Pancreas (tissue), 10 donors: ENCODE results near the gene TAS1R3. TPM values are rescaled to one million over a fixed set of nuclear protein-coding genes. Genes with fewer than 3 reads are reported as not detected.

Experiments
- ATAC-seq, 4 donors: fragments of 200-7000 bp; cut with Tn5 transposase; one replicate each; pipeline versions ENCODE4 v1.8.0 to v1.9.1; 2020; ENCODE audit warnings: mild to moderate bottlenecking in 4 of 4, moderate library complexity in 4 of 4
- DNase-seq, 6 donors: peaks; one replicate each; pipeline ENCODE4 v3.0.0-alpha.2; 2020
- FAIRE-seq: peaks from 2 replicates; lab custom pipeline; 2012; peaks lifted over from hg19 to GRCh38; lab: Jason Lieb, UNC
- H3K27ac ChIP-seq, 4 donors: fragments of 200-600 bp; sonication (generic); 1 replicate in 3 of 4; 2 replicates in 1 of 4; pipeline versions ENCODE4 v1.5.0 to v1.8.0; 2020
- H3K27me3 ChIP-seq, 4 donors: fragments of 200-600 bp; one replicate each; pipeline ENCODE4 v1.8.0; 2021
- H3K36me3 ChIP-seq, 3 donors: fragments of 200-600 bp; sonication (generic) in 1 of 3; one replicate each; pipeline versions ENCODE4 v1.5.0 to v1.8.0; 2020 to 2021
- H3K4me1 ChIP-seq, 3 donors: fragments of 200-600 bp; one replicate each; pipeline ENCODE4 v1.8.0; 2021
- H3K4me3 ChIP-seq, 4 donors: fragments of 200-600 bp; sonication (generic) in 2 of 4; one replicate each; pipeline versions ENCODE4 v1.5.0 to v1.8.0; 2020 to 2021
- H3K9me3 ChIP-seq, 4 donors: fragments of 200-600 bp; one replicate each; pipeline ENCODE4 v1.8.0; 2021
- WGBS, 2 donors: extraction: QIAGEN DNeasy Blood & Tissue Kit; methylation state at CpG; one replicate each; pipeline ENCODE4 v1.1.7; 2013; 5-methylcytosine and 5-hydroxymethylcytosine counted together
- intact Hi-C, 3 donors: fragments of 100-400 bp; cut with DNase I; formaldehyde crosslinking; loops; one replicate each; pipeline versions ENCODE4 v1.11.1 to v1.14.2; 2022
- polyA plus RNA-seq, 2 donors: library from polyadenylated mRNA; stranded (reverse); fragments of 200-250 nt; gene quantifications; one replicate each; pipeline ENCODE4 v1.2.3, GENCODE V29; 2013
- total RNA-seq, 6 donors: library from RNA; stranded (reverse); fragmentation: NEBNext Ultra II Directional in 4 of 6; extraction: Animal tissue kit (Norgen Biotek cat#: 25700) in 4 of 6; gene quantifications; one replicate each; pipeline versions ENCODE4 v1.2.1 to v1.2.4, GENCODE V29; 2021 to 2023
- TF ChIP-seq, protein P1 (sequence below), 4 donors: fragments of 200-600 bp; sonication (generic) in 3 of 4; IDR thresholded peaks; one replicate each; pipeline versions ENCODE4 v1.5.0 to v1.8.0; 2021; ENCODE audit warnings: antibody characterized with exemption in 4 of 4
- donor health status: healthy with polysubstance abuse.
- donor health status: DM: no; HTN: no; CAD: no; lungs with moderate emphysema.
- donor health status: DM: no; HTN: no; CAD: no.
- donor health status: control.
- donor health status: control.
- donor health status: Bipolar disorder and iron deficiency.
- donor health status: DM: yes; HTN: yes; CAD: no.
- donor health status: DM: no; HTN: no; CAD: no.
- donor health status: DM: no; HTN: no; CAD: no.
- donor health status: DM: yes; HTN: yes; CAD: no.

TAS1R3 gene
- total and polyA plus RNA-seq, 8 donors, result 0.04 to 0.41 (median 0.12) TPM

DNA sequence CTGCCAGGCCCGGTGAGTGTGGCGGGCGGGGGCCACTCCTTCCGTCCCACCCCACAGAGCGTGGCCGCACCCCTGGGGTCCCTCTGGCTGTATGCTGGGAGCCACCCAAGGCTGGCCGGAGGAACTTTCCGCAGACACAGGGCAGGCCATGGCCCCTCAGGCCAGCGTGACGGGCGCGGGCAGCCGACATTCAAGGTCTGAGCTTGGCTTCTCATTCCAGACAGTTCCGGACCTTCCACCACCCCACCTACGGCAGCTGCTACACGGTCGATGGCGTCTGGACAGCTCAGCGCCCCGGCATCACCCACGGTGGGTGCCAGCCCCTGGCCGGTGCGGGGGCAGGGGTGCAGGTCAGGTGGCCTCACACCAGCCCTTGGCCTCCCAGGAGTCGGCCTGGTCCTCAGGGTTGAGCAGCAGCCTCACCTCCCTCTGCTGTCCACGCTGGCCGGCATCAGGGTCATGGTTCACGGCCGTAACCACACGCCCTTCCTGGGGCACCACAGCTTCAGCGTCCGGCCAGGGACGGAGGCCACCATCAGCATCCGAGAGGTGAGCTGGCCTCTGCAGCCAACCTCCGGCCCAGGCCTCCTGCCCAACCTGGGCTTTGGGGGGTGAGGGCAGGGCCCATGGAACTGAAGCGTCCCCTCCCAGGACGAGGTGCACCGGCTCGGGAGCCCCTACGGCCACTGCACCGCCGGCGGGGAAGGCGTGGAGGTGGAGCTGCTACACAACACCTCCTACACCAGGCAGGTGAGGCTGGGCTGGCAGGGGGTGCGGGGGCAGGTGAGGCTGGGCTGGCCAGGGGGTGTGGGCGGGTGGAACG lies 43.6 kb upstream of the TAS1R3 start:
- WGBS, 2 donors, result 66 to 68% methylated on average over 44 to 46 of the region's 46 CpGs
- Histone ChIP-seq H3K4me3 (no peak overlapping the region), H3K27ac (no peak overlapping the region), H3K9me3 (no peaks in the 10 kb centered on the region), H3K36me3 (no peaks in the 10 kb centered on the region), H3K27me3 (peaks cover 0 to 4% (median 0%) of the 10 kb centered on the region in 4 donors), H3K4me1 (no peaks in the 10 kb centered on the region)
- DNase-seq (peak in 3 of 6 donors; percentile 31 to 81 (median 60)), FAIRE-seq (no peak), ATAC-seq (no peak)
- TF ChIP-seq, protein P1, sequence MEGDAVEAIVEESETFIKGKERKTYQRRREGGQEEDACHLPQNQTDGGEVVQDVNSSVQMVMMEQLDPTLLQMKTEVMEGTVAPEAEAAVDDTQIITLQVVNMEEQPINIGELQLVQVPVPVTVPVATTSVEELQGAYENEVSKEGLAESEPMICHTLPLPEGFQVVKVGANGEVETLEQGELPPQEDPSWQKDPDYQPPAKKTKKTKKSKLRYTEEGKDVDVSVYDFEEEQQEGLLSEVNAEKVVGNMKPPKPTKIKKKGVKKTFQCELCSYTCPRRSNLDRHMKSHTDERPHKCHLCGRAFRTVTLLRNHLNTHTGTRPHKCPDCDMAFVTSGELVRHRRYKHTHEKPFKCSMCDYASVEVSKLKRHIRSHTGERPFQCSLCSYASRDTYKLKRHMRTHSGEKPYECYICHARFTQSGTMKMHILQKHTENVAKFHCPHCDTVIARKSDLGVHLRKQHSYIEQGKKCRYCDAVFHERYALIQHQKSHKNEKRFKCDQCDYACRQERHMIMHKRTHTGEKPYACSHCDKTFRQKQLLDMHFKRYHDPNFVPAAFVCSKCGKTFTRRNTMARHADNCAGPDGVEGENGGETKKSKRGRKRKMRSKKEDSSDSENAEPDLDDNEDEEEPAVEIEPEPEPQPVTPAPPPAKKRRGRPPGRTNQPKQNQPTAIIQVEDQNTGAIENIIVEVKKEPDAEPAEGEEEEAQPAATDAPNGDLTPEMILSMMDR (IDR thresholded peaks at IDR 0.05), result no peak
- intact Hi-C loops, result loop anchor here in 1 of 3 donors (10.0 kb wide), 1 partner anchor 303 kb away; the partner anchor contains the start of gene PERM1

DNA sequence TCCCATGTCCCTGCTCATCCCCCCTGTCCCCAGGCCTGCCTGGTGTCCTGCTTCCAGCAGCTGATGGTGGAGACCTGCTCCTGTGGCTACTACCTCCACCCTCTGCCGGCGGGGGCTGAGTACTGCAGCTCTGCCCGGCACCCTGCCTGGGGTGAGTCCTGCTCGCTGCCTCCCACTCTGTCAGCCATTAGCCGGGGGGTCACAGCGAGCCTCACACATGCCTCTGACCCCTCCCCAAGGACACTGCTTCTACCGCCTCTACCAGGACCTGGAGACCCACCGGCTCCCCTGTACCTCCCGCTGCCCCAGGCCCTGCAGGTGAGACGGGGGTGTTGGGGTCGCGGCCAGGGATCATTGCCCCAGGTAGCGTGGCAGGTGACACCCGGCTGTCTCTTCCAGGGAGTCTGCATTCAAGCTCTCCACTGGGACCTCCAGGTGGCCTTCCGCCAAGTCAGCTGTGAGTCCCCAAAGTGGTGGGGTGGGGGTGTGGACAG lies 40.8 kb upstream of the TAS1R3 start:
- H3K4me3 ChIP-seq, result no peak overlapping the region
- ATAC-seq (peak; percentile 49 to 80 (median 76)), FAIRE-seq (no peak), DNase-seq (peak; percentile 56 to 94 (median 82))
- no peak overlapping the region for H3K27ac ChIP-seq
- peaks cover 0 to 4% (median 0%) of the 10 kb centered on the region in 4 donors for H3K27me3 ChIP-seq
- H3K9me3 ChIP-seq, result no peaks in the 10 kb centered on the region
- WGBS, 2 donors, result 43 to 46% methylated on average over 15 of the region's 15 CpGs
- intact Hi-C loops, result loop anchor here (5.0 to 10.0 kb wide), 3 partner anchors 165 to 255 kb away; no protein-coding TSS in a partner anchor
- no peaks in the 10 kb centered on the region for H3K36me3 ChIP-seq
- TF ChIP-seq, protein P1 (IDR thresholded peaks at IDR 0.05), result peak; percentile 65 to 69 (median 66)
- no peaks in the 10 kb centered on the region for H3K4me1 ChIP-seq

DNA sequence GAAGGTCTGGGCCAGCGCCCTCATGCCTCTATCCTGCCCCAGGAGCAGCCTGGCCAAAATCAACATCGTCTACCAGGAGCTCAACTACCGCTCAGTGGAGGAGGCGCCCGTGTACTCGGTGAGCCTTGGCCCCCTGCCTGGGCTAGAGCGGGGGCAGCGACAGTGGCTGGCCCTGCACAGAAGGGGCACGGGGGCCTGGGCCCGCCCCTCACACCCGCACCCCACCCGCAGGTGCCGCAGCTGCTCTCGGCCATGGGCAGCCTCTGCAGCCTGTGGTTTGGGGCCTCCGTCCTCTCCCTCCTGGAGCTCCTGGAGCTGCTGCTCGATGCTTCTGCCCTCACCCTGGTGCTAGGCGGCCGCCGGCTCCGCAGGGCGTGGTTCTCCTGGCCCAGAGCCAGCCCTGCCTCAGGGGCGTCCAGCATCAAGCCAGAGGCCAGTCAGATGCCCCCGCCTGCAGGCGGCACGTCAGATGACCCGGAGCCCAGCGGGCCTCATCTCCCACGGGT lies 40.0 kb upstream of the TAS1R3 start:
- Histone ChIP-seq H3K4me1 (no peaks in the 10 kb centered on the region), H3K4me3 (no peak overlapping the region), H3K27ac (no peak overlapping the region), H3K36me3 (no peaks in the 10 kb centered on the region), H3K9me3 (no peaks in the 10 kb centered on the region), H3K27me3 (peaks cover 0 to 3% (median 0%) of the 10 kb centered on the region in 4 donors)
- FAIRE-seq (no peak), ATAC-seq (peak in 3 of 4 donors; percentile 7 to 31 (median 17)), DNase-seq (peak in 2 of 6 donors; percentile 53 to 82)
- TF ChIP-seq, protein P1 (IDR thresholded peaks at IDR 0.05), result no peak
- WGBS, 2 donors, result 29 to 36% methylated on average over 18 to 28 of the region's 28 CpGs
- intact Hi-C loops, result loop anchor here (5.0 to 10.0 kb wide), 3 partner anchors 166 to 256 kb away; no protein-coding TSS in a partner anchor

DNA sequence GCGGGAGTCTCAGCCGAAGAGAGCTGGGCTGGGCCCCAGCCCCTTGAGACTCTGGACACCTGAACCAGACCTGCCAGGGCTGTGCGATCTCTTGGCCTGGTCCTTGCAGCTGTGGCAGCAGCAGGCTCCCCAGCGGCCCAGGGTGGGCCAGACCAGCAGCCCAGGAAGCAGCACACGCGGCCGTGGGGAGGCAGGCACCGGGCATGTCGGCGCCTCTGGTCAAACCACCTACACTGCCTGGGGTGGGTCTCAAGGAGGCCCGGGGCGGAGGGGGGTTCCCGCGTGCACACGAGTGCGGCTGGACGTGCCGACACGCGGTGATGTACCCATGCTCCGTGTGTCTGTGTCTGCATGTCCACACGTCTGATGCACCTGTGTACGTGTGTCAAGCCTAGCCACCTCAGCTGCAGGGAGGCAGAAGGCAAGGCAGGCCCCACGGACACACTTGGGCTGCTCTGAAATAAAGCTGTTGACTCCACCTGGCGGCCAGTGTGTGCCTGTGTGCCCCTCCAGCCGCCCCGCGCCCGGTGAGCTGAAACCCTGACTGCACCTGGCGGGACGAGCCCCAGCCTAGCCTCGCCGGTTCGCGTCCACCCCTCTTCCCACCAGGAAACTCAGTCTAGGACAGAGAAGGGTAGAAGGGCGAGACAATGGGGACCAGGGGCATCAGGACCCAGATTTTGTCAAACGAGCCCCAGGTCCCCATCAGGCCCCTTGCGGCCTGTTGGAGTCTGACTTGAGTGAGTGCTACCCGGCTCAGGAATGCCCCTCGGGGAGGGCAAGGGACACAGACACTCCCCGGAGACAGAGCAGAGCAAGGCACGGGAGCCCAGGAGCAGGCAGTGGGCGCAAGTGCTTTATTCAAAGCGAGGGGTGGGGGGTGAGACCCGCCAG lies 39.3 kb upstream of the TAS1R3 start:
- FAIRE-seq, result no peak
- Histone ChIP-seq H3K36me3 (no peaks in the 10 kb centered on the region), H3K4me3 (no peak overlapping the region), H3K27me3 (no peaks in the 10 kb centered on the region), H3K4me1 (no peaks in the 10 kb centered on the region), H3K27ac (no peak overlapping the region), H3K9me3 (no peaks in the 10 kb centered on the region)
- intact Hi-C loops, result loop anchor here (5.0 to 10.0 kb wide), 3 partner anchors 167 to 257 kb away; no protein-coding TSS in a partner anchor
- TF ChIP-seq, protein P1 (IDR thresholded peaks at IDR 0.05), result peak; percentile 63 to 71 (median 64)
- ATAC-seq, result peak; percentile 84 to 91 (median 88)
- DNase-seq, result peak; percentile 73 to 94 (median 82)
- 32% methylated on average over 44 to 45 of the region's 45 CpGs for WGBS, 2 donors
